Activated CD8-positive, alpha-beta memory T cell treated with anti-CD3 and anti-CD28 coated beads, Interleukin-2, amount 50 U/mL, for 1 hour (primary cell): ENCODE data around the gene SLCO3A1.
"Not testable (repeated sequence)": the region's sequence is repeated elsewhere in the genome, so short reads cannot be mapped to it uniquely, and the experiment has no call there.

Experiments
- DNase-seq: peaks from one replicate; pipeline ENCODE4 v3.0.0-alpha.2; 2020; ENCODE audit errors: extremely low read depth

SLCO3A1 gene

GRCh38 chr15:91940496-91941381 is 87.2 kb downstream of the SLCO3A1 start:
- no peak for DNase-seq

GRCh38 chr15:91941871-91942658 is 88.6 kb downstream of the SLCO3A1 start:
- DNase-seq = no peak

- no peak for DNase-seq
Observed at GRCh38 chr15:91942720-91943394, 89.3 kb downstream of the SLCO3A1 start.

- DNase-seq = no peak
Observed at GRCh38 chr15:91944331-91944730, 90.8 kb downstream of the SLCO3A1 start.

- DNase-seq = no peak
Observed at GRCh38 chr15:91945385-91945784, 91.9 kb downstream of the SLCO3A1 start.

- no peak for DNase-seq
Observed at GRCh38 chr15:91946075-91946474, 92.6 kb downstream of the SLCO3A1 start.

- no peak for DNase-seq
Observed at GRCh38 chr15:91946581-91947292, 93.2 kb downstream of the SLCO3A1 start.

GRCh38 chr15:91947293-91947679 is 93.8 kb downstream of the SLCO3A1 start:
- DNase-seq = no peak

- no peak for DNase-seq
Observed at GRCh38 chr15:91947683-91948608, 94.4 kb downstream of the SLCO3A1 start.

GRCh38 chr15:91949361-91949760 is 95.9 kb downstream of the SLCO3A1 start:
- DNase-seq = no peak

GRCh38 chr15:91950054-91950453 is 96.5 kb downstream of the SLCO3A1 start:
- no peak for DNase-seq

- no peak for DNase-seq
Observed at GRCh38 chr15:91950631-91951329, 97.3 kb downstream of the SLCO3A1 start.

- DNase-seq = no peak
Observed at GRCh38 chr15:91952216-91952615, 98.7 kb downstream of the SLCO3A1 start.

- no peak for DNase-seq
Observed at GRCh38 chr15:91953432-91953831, 99.9 kb downstream of the SLCO3A1 start.

GRCh38 chr15:91954292-91954691 is 100.8 kb downstream of the SLCO3A1 start:
- no peak for DNase-seq

GRCh38 chr15:91956026-91956723 is 102.7 kb downstream of the SLCO3A1 start:
- DNase-seq = no peak

- DNase-seq = no peak
Observed at GRCh38 chr15:91961357-91961756, 107.8 kb downstream of the SLCO3A1 start.

- not testable (repeated sequence) for DNase-seq
Observed at GRCh38 chr15:91963747-91964146, 110.2 kb downstream of the SLCO3A1 start.

- DNase-seq = no peak
Observed at GRCh38 chr15:91965501-91966193, 112.1 kb downstream of the SLCO3A1 start.
